IPS-18a (cell line): Measurements from ENCODE around the gene DNAH11.
A peak's percentile ranks its signal among the peaks of the same experiment; 100 is the strongest.

Source experiments
- H3K27ac ChIP-seq: one replicate; pipeline ENCODE4 v1.5.1; 2013; ENCODE audit warnings: low read length
- H3K27me3 ChIP-seq: one replicate; pipeline ENCODE4 v1.6.1; 2013; ENCODE audit warnings: mild to moderate bottlenecking, low read length; ENCODE audit not compliant: control insufficient read depth, insufficient read depth
- H3K36me3 ChIP-seq: one replicate; pipeline ENCODE4 v1.6.1; 2013; ENCODE audit warnings: low read depth, low read length; ENCODE audit not compliant: control insufficient read depth
- H3K4me1 ChIP-seq: one replicate; pipeline ENCODE4 v1.6.1; 2013; ENCODE audit warnings: low read depth, low read length; ENCODE audit not compliant: control insufficient read depth
- H3K4me3 ChIP-seq: one replicate; pipeline ENCODE4 v1.5.1; 2013; ENCODE audit warnings: low read length
- H3K9ac ChIP-seq: one replicate; pipeline ENCODE4 v1.6.1; 2013; ENCODE audit warnings: mild to moderate bottlenecking, low read length, moderate library complexity
- H3K9me3 ChIP-seq: one replicate; pipeline ENCODE4 v1.6.1; 2013; ENCODE audit warnings: low read depth, low read length; ENCODE audit not compliant: control insufficient read depth

DNAH11 gene

GRCh38 chr7:21758286-21758685 lies 215.4 kb downstream of the DNAH11 start:
- no peaks in the 10 kb centered on the region for H3K36me3 ChIP-seq
- H3K9ac ChIP-seq: no peak overlapping the region
- no peaks in the 10 kb centered on the region for H3K9me3 ChIP-seq
- H3K4me1 ChIP-seq: peaks cover 13% of the 10 kb centered on the region
- H3K27me3 ChIP-seq: no peaks in the 10 kb centered on the region
- no peak overlapping the region for H3K4me3 ChIP-seq
- no peak overlapping the region for H3K27ac ChIP-seq

GRCh38 chr7:21762469-21762868 lies 219.6 kb downstream of the DNAH11 start:
- H3K9ac ChIP-seq: no peak overlapping the region
- no peak overlapping the region for H3K4me3 ChIP-seq
- no peaks in the 10 kb centered on the region for H3K27me3 ChIP-seq
- H3K9me3 ChIP-seq: no peaks in the 10 kb centered on the region
- no peaks in the 10 kb centered on the region for H3K36me3 ChIP-seq
- peaks cover 16% of the 10 kb centered on the region for H3K4me1 ChIP-seq
- H3K27ac ChIP-seq: no peak overlapping the region

DNA sequence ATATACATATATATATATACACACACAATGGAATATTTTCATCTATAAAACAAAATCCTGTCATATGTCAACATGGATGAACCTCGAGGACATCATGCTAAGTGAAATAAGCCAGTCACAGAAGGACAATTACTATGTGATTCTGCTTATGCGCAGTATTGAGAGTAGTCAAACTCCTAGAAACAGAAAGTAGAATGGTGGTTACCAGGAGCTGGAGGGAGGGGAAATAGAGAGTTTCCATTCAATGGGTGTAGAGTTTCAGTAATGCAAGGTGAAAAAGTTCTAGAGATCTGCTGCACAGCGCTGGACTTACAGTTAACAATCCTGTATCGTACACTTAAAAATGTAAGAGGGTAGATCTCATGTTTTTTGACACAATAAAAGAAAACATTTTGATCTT lies 221.0 kb downstream of the DNAH11 start:
- Histone ChIP-seq H3K27ac (no peak overlapping the region), H3K27me3 (no peaks in the 10 kb centered on the region), H3K4me3 (no peak overlapping the region), H3K9me3 (no peaks in the 10 kb centered on the region), H3K36me3 (no peaks in the 10 kb centered on the region), H3K9ac (no peak overlapping the region), H3K4me1 (peaks cover 16% of the 10 kb centered on the region)

- H3K27ac ChIP-seq: no peak overlapping the region
- H3K4me1 ChIP-seq: peaks cover 27% of the 10 kb centered on the region
- H3K9ac ChIP-seq: no peak overlapping the region
- no peaks in the 10 kb centered on the region for H3K27me3 ChIP-seq
- no peak overlapping the region for H3K4me3 ChIP-seq
- no peaks in the 10 kb centered on the region for H3K36me3 ChIP-seq
- H3K9me3 ChIP-seq: no peaks in the 10 kb centered on the region
Measured at GRCh38 chr7:21766218-21766617, 223.4 kb downstream of the DNAH11 start.

GRCh38 chr7:21767300-21767900 lies 224.6 kb downstream of the DNAH11 start:
- Histone ChIP-seq H3K9me3 (no peaks in the 10 kb centered on the region), H3K4me1 (peaks cover 36% of the 10 kb centered on the region), H3K36me3 (no peaks in the 10 kb centered on the region), H3K27me3 (no peaks in the 10 kb centered on the region), H3K9ac (no peak overlapping the region), H3K27ac (no peak overlapping the region), H3K4me3 (no peak overlapping the region)

GRCh38 chr7:21768279-21768678 lies 225.4 kb downstream of the DNAH11 start:
- H3K4me1 ChIP-seq: peaks cover 44% of the 10 kb centered on the region
- no peak overlapping the region for H3K4me3 ChIP-seq
- H3K36me3 ChIP-seq: no peaks in the 10 kb centered on the region
- no peaks in the 10 kb centered on the region for H3K27me3 ChIP-seq
- no peak overlapping the region for H3K27ac ChIP-seq
- no peak overlapping the region for H3K9ac ChIP-seq
- no peaks in the 10 kb centered on the region for H3K9me3 ChIP-seq

GRCh38 chr7:21771266-21771665 lies 228.4 kb downstream of the DNAH11 start:
- Histone ChIP-seq H3K27ac (no peak overlapping the region), H3K36me3 (no peaks in the 10 kb centered on the region), H3K9me3 (no peaks in the 10 kb centered on the region), H3K27me3 (no peaks in the 10 kb centered on the region), H3K4me3 (no peak overlapping the region), H3K4me1 (peaks cover 47% of the 10 kb centered on the region), H3K9ac (no peak overlapping the region)

DNA sequence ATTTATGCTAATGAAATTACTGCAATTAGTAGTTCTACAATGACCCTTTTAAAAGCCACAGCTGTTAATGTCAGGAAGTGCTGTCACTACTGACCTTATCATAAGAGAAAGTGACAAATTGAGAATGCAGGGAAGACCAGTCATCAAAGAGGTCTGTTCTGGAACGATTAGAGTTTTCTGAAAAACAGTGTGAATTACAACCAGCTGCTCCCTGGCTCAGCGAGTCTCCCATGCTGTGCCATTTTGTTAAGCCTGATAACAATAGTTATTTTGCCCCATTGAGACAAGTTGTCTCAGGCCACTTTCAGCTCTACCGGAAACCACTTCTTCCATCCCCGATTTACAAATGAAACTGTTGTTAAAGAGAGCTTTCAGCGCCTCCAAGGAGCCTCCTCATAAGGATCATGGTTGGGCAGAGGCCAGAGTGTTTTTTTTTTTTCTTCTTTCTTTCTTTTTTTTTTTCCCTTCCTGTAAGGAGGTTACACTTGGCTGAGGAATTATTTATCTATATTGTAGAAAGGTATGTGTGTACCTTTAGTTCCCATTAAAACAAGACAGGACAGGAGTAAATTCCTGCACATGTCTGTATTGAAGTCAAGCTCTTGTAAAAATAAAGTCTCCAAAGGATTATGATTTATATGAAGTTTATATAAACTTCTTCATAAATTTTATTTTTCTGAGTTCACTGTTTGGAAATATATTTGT lies 229.2 kb downstream of the DNAH11 start:
- Histone ChIP-seq H3K9me3 (no peaks in the 10 kb centered on the region), H3K4me1 (peaks cover 47% of the 10 kb centered on the region)

GRCh38 chr7:21773326-21773725 lies 230.5 kb downstream of the DNAH11 start:
- Histone ChIP-seq H3K9me3 (no peaks in the 10 kb centered on the region), H3K4me1 (peaks cover 45% of the 10 kb centered on the region), H3K36me3 (no peaks in the 10 kb centered on the region), H3K27me3 (no peaks in the 10 kb centered on the region), H3K9ac (peak overlapping the region; percentile 19), H3K27ac (no peak overlapping the region), H3K4me3 (no peak overlapping the region)

More for the DNA sequence above, 229.2 kb downstream of the DNAH11 start:
- Histone ChIP-seq H3K27ac (no peak overlapping the region), H3K36me3 (no peaks in the 10 kb centered on the region), H3K9ac (peak overlapping the region; percentile 19), H3K27me3 (no peaks in the 10 kb centered on the region), H3K4me3 (no peak overlapping the region)

DNA sequence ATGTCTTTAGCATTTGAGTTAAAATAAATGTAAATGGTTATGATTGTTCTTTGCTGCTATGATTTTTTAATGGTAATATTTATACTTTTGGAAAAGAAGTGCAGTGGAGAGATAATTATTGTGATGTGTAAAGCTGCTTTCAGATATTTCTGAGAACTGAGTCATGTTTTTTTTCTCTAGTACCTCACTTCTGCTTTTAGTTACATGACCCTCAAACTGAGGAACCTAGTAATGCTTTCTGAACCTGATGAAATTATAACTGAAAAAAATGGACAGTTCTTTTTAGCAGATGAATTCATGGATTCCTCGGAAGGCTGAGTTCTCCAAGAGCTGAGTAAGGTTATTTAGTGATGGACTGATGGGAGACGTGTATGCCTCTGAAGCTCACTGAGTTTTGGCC lies 235.1 kb downstream of the DNAH11 start:
- H3K9me3 ChIP-seq: no peaks in the 10 kb centered on the region
- H3K9ac ChIP-seq: no peak overlapping the region
- no peaks in the 10 kb centered on the region for H3K27me3 ChIP-seq
- H3K36me3 ChIP-seq: no peaks in the 10 kb centered on the region
- peaks cover 21% of the 10 kb centered on the region for H3K4me1 ChIP-seq
- H3K4me3 ChIP-seq: no peak overlapping the region
- no peak overlapping the region for H3K27ac ChIP-seq

DNA sequence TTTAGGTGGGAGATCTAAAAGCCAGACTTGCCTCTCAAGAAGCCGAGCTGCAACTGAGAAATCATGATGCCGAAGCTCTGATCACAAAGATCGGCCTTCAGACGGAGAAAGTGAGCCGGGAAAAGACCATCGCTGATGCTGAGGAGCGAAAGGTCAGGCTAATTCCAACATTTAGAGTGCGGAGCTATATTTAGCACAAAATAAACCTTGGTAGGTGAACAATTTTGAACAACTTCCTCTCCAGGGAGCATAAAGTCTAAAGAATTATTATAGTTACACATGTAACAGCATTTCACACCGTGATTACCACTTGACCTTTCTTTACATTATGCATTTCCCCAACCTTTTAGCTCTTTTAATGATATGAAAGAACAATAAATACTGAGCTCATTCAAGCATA lies 236.1 kb downstream of the DNAH11 start:
- Histone ChIP-seq H3K27me3 (no peaks in the 10 kb centered on the region), H3K4me1 (peaks cover 11% of the 10 kb centered on the region), H3K27ac (no peak overlapping the region), H3K36me3 (no peaks in the 10 kb centered on the region), H3K9ac (no peak overlapping the region), H3K4me3 (no peak overlapping the region), H3K9me3 (no peaks in the 10 kb centered on the region)

- Histone ChIP-seq H3K9ac (no peak overlapping the region), H3K4me1 (peaks cover 4% of the 10 kb centered on the region), H3K27me3 (no peaks in the 10 kb centered on the region), H3K36me3 (no peaks in the 10 kb centered on the region), H3K27ac (no peak overlapping the region), H3K4me3 (no peak overlapping the region), H3K9me3 (no peaks in the 10 kb centered on the region)
Measured at GRCh38 chr7:21782996-21783395, 240.2 kb downstream of the DNAH11 start.
